HEK293 (cell line): Measurements from ENCODE around the gene NEIL3.

Source experiments
- CTCF ChIA-PET: fragments of 350-600 bp; formaldehyde crosslinking; extraction: SDS; loops from one replicate; lab custom pipeline; 2021; ENCODE audit warnings: antibody characterized with exemption; lab: Yijun Ruan, JAX
- POLR2A ChIA-PET: fragments of 300-600 bp; formaldehyde crosslinking; extraction: SDS; loops from one replicate; lab custom pipeline; 2020; ENCODE audit warnings: antibody characterized with exemption, inconsistent platforms; lab: Yijun Ruan, JAX
- H3K27ac ChIP-seq: fragments of 200-500 bp; sonication (Bioruptor generic); 2 replicates; pipeline ENCODE4 v1.5.1; 2014; ENCODE audit warnings: low read depth, low read length, control low read depth, inconsistent platforms; ENCODE audit errors: extremely low read depth
- H3K36me3 ChIP-seq, 2 experiments: fragments of 200-500 bp in 1 of 2; sonication (Bioruptor generic) in 1 of 2; 1 replicate in 1 of 2; 2 replicates in 1 of 2; pipeline ENCODE4 v1.5.1; 2014 to 2017; ENCODE audit warnings: inconsistent platforms in 2 of 2, low read length in 2 of 2; ENCODE audit not compliant: control insufficient read depth in 2 of 2, insufficient read depth in 1 of 2
- H3K4me1 ChIP-seq: fragments of 200-500 bp; sonication (Bioruptor generic); 2 replicates; pipeline ENCODE4 v1.5.1; 2014; ENCODE audit warnings: mild to moderate bottlenecking, low read length, inconsistent platforms; ENCODE audit not compliant: control insufficient read depth, insufficient read depth
- H3K4me3 ChIP-seq: 2 replicates; pipeline ENCODE4 v1.5.1; 2011; ENCODE audit warnings: low read depth, mild to moderate bottlenecking, control low read depth, low read length, moderate library complexity
- H3K9me3 ChIP-seq: fragments of 200-500 bp; sonication (Bioruptor generic); 2 replicates; pipeline ENCODE4 v1.5.1; 2014; ENCODE audit warnings: low read depth, low read length, inconsistent platforms; ENCODE audit not compliant: control insufficient read depth, insufficient read depth
- BCL11A ChIP-seq: fragments of 450-650 bp; formaldehyde crosslinking; IDR thresholded peaks from 2 replicates; pipeline ENCODE4 v1.5.1; 2016; ENCODE audit warnings: low read depth, missing biosample characterization, missing genetic modification characterization
- GLIS1 ChIP-seq: fragments of 450-650 bp; formaldehyde crosslinking; IDR thresholded peaks from 2 replicates; pipeline ENCODE4 v1.5.1; 2016; ENCODE audit warnings: missing biosample characterization, missing genetic modification characterization
- KLF10 ChIP-seq: fragments of 450-650 bp; IDR thresholded peaks from 2 replicates; pipeline ENCODE4 v1.5.1; 2018; ENCODE audit warnings: missing biosample characterization, mild to moderate bottlenecking, missing genetic modification characterization
- MZF1 ChIP-seq: fragments of 450-650 bp; formaldehyde crosslinking; IDR thresholded peaks from 2 replicates; pipeline ENCODE4 v1.5.1; 2017; ENCODE audit warnings: missing biosample characterization, missing genetic modification characterization, borderline replicate concordance
- SALL2 ChIP-seq: fragments of 450-650 bp; formaldehyde crosslinking; IDR thresholded peaks from 2 replicates; pipeline ENCODE4 v1.5.0; 2017; ENCODE audit warnings: missing biosample characterization, mild to moderate bottlenecking, missing genetic modification characterization, borderline replicate concordance
- SP7 ChIP-seq: fragments of 450-650 bp; formaldehyde crosslinking; IDR thresholded peaks from 2 replicates; pipeline ENCODE4 v1.5.1; 2016; ENCODE audit warnings: missing biosample characterization, missing genetic modification characterization
- ZBTB20 ChIP-seq: fragments of 450-650 bp; formaldehyde crosslinking; IDR thresholded peaks from 2 replicates; pipeline ENCODE4 v1.5.1; 2016; ENCODE audit warnings: missing biosample characterization, missing genetic modification characterization
- ZBTB44 ChIP-seq: fragments of 450-650 bp; IDR thresholded peaks from 2 replicates; pipeline ENCODE4 v1.5.1; 2018; ENCODE audit warnings: missing biosample characterization, mild to moderate bottlenecking, missing genetic modification characterization
- ZEB2 ChIP-seq: fragments of 450-650 bp; formaldehyde crosslinking; IDR thresholded peaks from 2 replicates; pipeline ENCODE4 v1.5.1; 2016; ENCODE audit warnings: missing biosample characterization, missing genetic modification characterization
- ZNF114 ChIP-seq: fragments of 450-650 bp; formaldehyde crosslinking; IDR thresholded peaks from 2 replicates; pipeline ENCODE4 v1.5.0; 2017; ENCODE audit warnings: missing biosample characterization, missing genetic modification characterization
- ZNF140 ChIP-seq: fragments of 450-650 bp; formaldehyde crosslinking; IDR thresholded peaks from 2 replicates; pipeline ENCODE4 v1.5.1; 2016; ENCODE audit warnings: missing biosample characterization, missing genetic modification characterization
- ZNF148 ChIP-seq: fragments of 450-650 bp; formaldehyde crosslinking; IDR thresholded peaks from 2 replicates; pipeline ENCODE4 v1.5.0; 2017; ENCODE audit warnings: missing biosample characterization, missing genetic modification characterization, borderline replicate concordance
- ZNF2 ChIP-seq: fragments of 450-650 bp; formaldehyde crosslinking; IDR thresholded peaks from 2 replicates; pipeline ENCODE4 v1.5.1; 2016; ENCODE audit warnings: missing biosample characterization, missing genetic modification characterization
- ZNF239 ChIP-seq: fragments of 450-650 bp; formaldehyde crosslinking; IDR thresholded peaks from 2 replicates; pipeline ENCODE4 v1.5.1; 2016; ENCODE audit warnings: missing biosample characterization, missing genetic modification characterization
- ZNF248 ChIP-seq: fragments of 450-650 bp; formaldehyde crosslinking; IDR thresholded peaks from 2 replicates; pipeline ENCODE4 v1.5.1; 2017; ENCODE audit warnings: missing biosample characterization, missing genetic modification characterization
- ZNF292 ChIP-seq: fragments of 450-650 bp; formaldehyde crosslinking; IDR thresholded peaks from 2 replicates; pipeline ENCODE4 v1.5.1; 2016; ENCODE audit warnings: low read depth, missing biosample characterization, missing genetic modification characterization, borderline replicate concordance
- ZNF394 ChIP-seq: fragments of 450-650 bp; formaldehyde crosslinking; IDR thresholded peaks from 2 replicates; pipeline ENCODE4 v1.5.1; 2016; ENCODE audit warnings: missing biosample characterization, missing genetic modification characterization, mild to moderate bottlenecking, moderate library complexity, borderline replicate concordance
- ZNF404 ChIP-seq: fragments of 450-650 bp; formaldehyde crosslinking; IDR thresholded peaks from 2 replicates; pipeline ENCODE4 v1.5.1; 2017; ENCODE audit warnings: missing biosample characterization, missing genetic modification characterization
- ZNF548 ChIP-seq: fragments of 450-650 bp; formaldehyde crosslinking; IDR thresholded peaks from 2 replicates; pipeline ENCODE4 v1.5.1; 2016; ENCODE audit warnings: missing biosample characterization, missing genetic modification characterization
- ZNF555 ChIP-seq: fragments of 450-650 bp; formaldehyde crosslinking; conservative IDR thresholded peaks from 2 replicates; pipeline ENCODE4 v1.5.1; 2017; ENCODE audit warnings: missing biosample characterization, mild to moderate bottlenecking, missing genetic modification characterization, inconsistent platforms
- ZNF677 ChIP-seq: fragments of 450-650 bp; IDR thresholded peaks from 2 replicates; pipeline ENCODE4 v1.5.0; 2018; ENCODE audit warnings: missing biosample characterization, mild to moderate bottlenecking, missing genetic modification characterization, moderate library complexity
- ZNF701 ChIP-seq: fragments of 450-650 bp; formaldehyde crosslinking; IDR thresholded peaks from 2 replicates; pipeline ENCODE4 v1.5.1; 2016; ENCODE audit warnings: missing biosample characterization, missing genetic modification characterization
- ZNF791 ChIP-seq: fragments of 450-650 bp; formaldehyde crosslinking; IDR thresholded peaks from 2 replicates; pipeline ENCODE4 v1.5.1; 2016; ENCODE audit warnings: missing biosample characterization, missing genetic modification characterization
- ZNF837 ChIP-seq: fragments of 450-650 bp; formaldehyde crosslinking; IDR thresholded peaks from 2 replicates; pipeline ENCODE4 v1.5.1; 2016; ENCODE audit warnings: missing biosample characterization, missing genetic modification characterization
- ZSCAN30 ChIP-seq: fragments of 450-650 bp; IDR thresholded peaks from 2 replicates; pipeline ENCODE4 v1.5.1; 2018; ENCODE audit warnings: missing biosample characterization, mild to moderate bottlenecking, missing genetic modification characterization, moderate library complexity
- TF ChIP-seq, protein P1 (sequence below): fragments of 450-650 bp; formaldehyde crosslinking; IDR thresholded peaks from 2 replicates; pipeline ENCODE4 v1.5.1; 2016; ENCODE audit warnings: missing biosample characterization, missing genetic modification characterization

The NEIL3 gene

DNA sequence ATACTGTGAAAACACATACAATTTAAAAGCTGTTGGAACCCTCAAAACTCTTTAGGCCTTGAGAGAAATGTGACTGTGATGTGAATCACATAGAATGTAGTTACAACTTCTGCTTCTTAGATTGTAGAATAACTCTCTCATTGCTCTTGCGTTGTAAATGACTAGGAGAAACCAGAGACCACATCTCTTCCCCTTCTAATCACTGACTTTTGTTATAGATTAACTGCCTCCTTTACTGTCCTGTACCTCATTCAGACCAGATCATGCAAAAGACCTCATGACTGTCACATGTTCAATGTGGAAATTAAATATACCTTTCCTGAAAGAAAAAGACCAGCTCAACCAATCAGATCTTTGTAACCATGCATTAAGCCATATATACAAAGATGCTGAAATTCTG, 43.2 kb upstream of the NEIL3 start:
- CTCF ChIA-PET, result interaction anchor here (3.0 kb wide), 1 partner anchor 16 kb away, joined by 10 read pairs; no protein-coding TSS in a partner anchor
- POLR2A ChIA-PET, result no interaction called here
- no peak overlapping the region for H3K4me3 ChIP-seq
- H3K9me3 ChIP-seq, result no peaks in the 10 kb centered on the region
- H3K27ac ChIP-seq, result no peak overlapping the region
- TF ChIP-seq ZSCAN30, result no peak
- TF ChIP-seq MZF1 (tag by site-specific recombination), result no peak
- no peak for TF ChIP-seq GLIS1 (tag by site-specific recombination)
- no peak for TF ChIP-seq ZNF239 (tag by site-specific recombination)
- no peak for TF ChIP-seq ZEB2 (tag by site-specific recombination)
- TF ChIP-seq ZNF2 (tag by site-specific recombination), result no peak
- TF ChIP-seq ZNF701 (tag by site-specific recombination), result no peak
- TF ChIP-seq ZBTB20 (tag by site-specific recombination), result no peak
- TF ChIP-seq ZNF148 (tag by site-specific recombination), result no peak
- no peak for TF ChIP-seq ZNF791 (tag by site-specific recombination)
- no peak for TF ChIP-seq ZNF248 (tag by site-specific recombination)
- TF ChIP-seq SP7 (tag by site-specific recombination), result no peak
- no peak for TF ChIP-seq SALL2
- no peak for TF ChIP-seq BCL11A (tag by site-specific recombination)
- no peak for TF ChIP-seq ZNF404 (tag by site-specific recombination)
- no peak for TF ChIP-seq ZNF394
- H3K36me3 ChIP-seq, result no peaks in the 10 kb centered on the region
- H3K4me1 ChIP-seq, result no peaks in the 10 kb centered on the region

- no peak for TF ChIP-seq ZNF114
- TF ChIP-seq ZNF837 (tag by site-specific recombination), result no peak
- no peak for TF ChIP-seq ZNF548 (tag by site-specific recombination)
- TF ChIP-seq KLF10 (tag by site-specific recombination), result no peak
- no peak for TF ChIP-seq ZNF677 (tag by site-specific recombination)
- no peak overlapping the region for H3K4me3 ChIP-seq
- no peaks in the 10 kb centered on the region for H3K36me3 ChIP-seq
- ChIA-PET POLR2A (interaction anchor here (0.7 kb wide), 1 partner anchor 311 kb away, joined by 4 read pairs; no protein-coding TSS in a partner anchor), CTCF (interaction anchor here (3.0 kb wide), 1 partner anchor 18 kb away, joined by 10 read pairs; no protein-coding TSS in a partner anchor)
- H3K4me1 ChIP-seq, result no peaks in the 10 kb centered on the region
- H3K9me3 ChIP-seq, result no peaks in the 10 kb centered on the region
- no peak overlapping the region for H3K27ac ChIP-seq
These were observed 41.8 kb upstream of the NEIL3 start for GRCh38 chr4:177267911-177268310.

DNA sequence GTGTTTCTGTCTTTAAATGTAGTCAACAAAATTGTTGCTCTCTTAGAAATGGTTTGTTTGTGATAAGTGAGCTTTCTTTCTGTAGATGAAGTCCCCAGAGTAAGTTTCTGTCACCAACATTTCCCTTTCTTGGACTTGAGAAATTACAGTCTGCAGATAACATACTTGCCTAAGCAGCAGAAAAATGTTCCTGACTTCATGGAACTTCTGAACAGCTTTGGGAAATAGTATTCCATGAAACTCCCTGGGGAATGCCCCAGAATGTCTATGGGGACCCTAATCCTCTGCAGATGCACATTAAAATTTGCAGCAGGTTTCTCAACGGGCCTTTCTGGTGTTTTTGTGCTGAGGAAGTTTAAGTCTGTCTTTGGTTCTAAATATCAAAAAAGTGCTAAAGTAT, 38.6 kb upstream of the NEIL3 start:
- H3K27ac ChIP-seq, result no peak overlapping the region
- no peak for TF ChIP-seq ZNF555 (tag by site-specific recombination)
- TF ChIP-seq ZBTB44 (tag by site-specific recombination), result no peak
- no peak for TF ChIP-seq ZNF140 (tag by site-specific recombination)
- TF ChIP-seq ZNF148 (tag by site-specific recombination), result no peak
- TF ChIP-seq, protein P1, sequence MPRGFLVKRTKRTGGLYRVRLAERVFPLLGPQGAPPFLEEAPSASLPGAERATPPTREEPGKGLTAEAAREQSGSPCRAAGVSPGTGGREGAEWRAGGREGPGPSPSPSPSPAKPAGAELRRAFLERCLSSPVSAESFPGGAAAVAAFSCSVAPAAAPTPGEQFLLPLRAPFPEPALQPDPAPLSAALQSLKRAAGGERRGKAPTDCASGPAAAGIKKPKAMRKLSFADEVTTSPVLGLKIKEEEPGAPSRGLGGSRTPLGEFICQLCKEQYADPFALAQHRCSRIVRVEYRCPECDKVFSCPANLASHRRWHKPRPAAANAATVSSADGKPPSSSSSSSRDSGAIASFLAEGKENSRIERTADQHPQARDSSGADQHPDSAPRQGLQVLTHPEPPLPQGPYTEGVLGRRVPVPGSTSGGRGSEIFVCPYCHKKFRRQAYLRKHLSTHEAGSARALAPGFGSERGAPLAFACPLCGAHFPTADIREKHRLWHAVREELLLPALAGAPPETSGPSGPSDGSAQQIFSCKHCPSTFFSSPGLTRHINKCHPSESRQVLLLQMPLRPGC, result no peak
- TF ChIP-seq ZNF292 (tag by site-specific recombination), result no peak

More for the DNA sequence above, 38.6 kb upstream of the NEIL3 start:
- Histone ChIP-seq H3K4me1 (no peaks in the 10 kb centered on the region), H3K9me3 (no peaks in the 10 kb centered on the region), H3K36me3 (no peaks in the 10 kb centered on the region), H3K4me3 (no peak overlapping the region)
- ChIA-PET CTCF (no interaction called here), POLR2A (no interaction called here)
